HFF-Myc (cell line): ENCODE data around the gene ATP13A3.

Experiments used
- DNase-seq: peaks from one replicate; pipeline ENCODE4 v3.0.0-alpha.2; 2011; ENCODE audit warnings: low read depth; ENCODE audit errors: extremely low read depth
- H3K4me3 ChIP-seq: replicated peaks from 2 replicates; pipeline ENCODE4 v1.5.1; 2011; ENCODE audit warnings: low read depth, mild to moderate bottlenecking, control low read depth, low read length
- TF ChIP-seq, protein P1 (sequence below): IDR thresholded peaks from 2 replicates; pipeline ENCODE4 v1.5.1; 2012; ENCODE audit warnings: mild to moderate bottlenecking, low read depth, low read length, control low read depth; ENCODE audit errors: missing control alignments

The ATP13A3 gene

DNA sequence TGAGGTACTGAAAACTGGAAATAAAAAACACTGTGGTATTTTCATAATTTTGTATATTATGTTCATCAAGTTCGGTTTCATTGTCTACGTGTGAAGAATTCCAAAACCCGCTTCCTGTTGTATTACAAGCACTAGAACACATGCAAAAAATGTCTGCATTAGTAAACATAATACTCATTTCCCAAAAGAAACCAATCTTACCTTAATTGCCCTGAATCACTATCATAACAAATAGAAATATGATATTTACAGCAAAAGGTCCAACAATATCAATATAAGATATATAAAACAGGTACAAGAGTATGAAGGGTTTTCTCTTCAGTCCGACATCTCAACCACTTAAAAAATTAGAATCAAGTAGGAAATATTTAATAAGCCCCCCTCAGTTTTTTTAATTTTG, 61.4 kb downstream of the ATP13A3 start:
- TF ChIP-seq, protein P1, sequence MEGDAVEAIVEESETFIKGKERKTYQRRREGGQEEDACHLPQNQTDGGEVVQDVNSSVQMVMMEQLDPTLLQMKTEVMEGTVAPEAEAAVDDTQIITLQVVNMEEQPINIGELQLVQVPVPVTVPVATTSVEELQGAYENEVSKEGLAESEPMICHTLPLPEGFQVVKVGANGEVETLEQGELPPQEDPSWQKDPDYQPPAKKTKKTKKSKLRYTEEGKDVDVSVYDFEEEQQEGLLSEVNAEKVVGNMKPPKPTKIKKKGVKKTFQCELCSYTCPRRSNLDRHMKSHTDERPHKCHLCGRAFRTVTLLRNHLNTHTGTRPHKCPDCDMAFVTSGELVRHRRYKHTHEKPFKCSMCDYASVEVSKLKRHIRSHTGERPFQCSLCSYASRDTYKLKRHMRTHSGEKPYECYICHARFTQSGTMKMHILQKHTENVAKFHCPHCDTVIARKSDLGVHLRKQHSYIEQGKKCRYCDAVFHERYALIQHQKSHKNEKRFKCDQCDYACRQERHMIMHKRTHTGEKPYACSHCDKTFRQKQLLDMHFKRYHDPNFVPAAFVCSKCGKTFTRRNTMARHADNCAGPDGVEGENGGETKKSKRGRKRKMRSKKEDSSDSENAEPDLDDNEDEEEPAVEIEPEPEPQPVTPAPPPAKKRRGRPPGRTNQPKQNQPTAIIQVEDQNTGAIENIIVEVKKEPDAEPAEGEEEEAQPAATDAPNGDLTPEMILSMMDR: no peak
- no peak overlapping the region for H3K4me3 ChIP-seq
- DNase-seq: no peak

DNA sequence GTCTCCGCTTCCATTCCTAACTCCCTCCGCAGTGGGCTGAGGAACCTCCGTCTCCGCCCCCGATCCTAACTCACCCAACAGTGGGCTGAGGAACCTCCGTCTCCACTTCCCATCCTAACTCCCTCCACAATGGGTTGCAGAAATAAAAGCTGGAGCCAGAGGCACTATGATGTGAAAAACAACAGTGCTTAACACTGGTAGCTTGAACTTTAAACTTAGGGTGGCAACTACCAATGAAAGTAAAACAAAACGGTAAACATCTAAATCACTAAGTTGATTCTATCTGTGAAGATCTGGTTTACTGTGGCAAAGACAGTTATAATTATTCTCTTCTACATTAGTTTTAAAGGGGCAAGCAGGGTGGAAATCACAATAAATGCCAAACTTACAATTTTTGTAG, 61.8 kb downstream of the ATP13A3 start:
- DNase-seq: no peak
- TF ChIP-seq, protein P1: no peak
- H3K4me3 ChIP-seq: no peak overlapping the region

GRCh38 chr3:194424373-194424772, 62.4 kb downstream of the ATP13A3 start:
- DNase-seq: no peak
- TF ChIP-seq, protein P1: no peak
- H3K4me3 ChIP-seq: no peak overlapping the region

DNA sequence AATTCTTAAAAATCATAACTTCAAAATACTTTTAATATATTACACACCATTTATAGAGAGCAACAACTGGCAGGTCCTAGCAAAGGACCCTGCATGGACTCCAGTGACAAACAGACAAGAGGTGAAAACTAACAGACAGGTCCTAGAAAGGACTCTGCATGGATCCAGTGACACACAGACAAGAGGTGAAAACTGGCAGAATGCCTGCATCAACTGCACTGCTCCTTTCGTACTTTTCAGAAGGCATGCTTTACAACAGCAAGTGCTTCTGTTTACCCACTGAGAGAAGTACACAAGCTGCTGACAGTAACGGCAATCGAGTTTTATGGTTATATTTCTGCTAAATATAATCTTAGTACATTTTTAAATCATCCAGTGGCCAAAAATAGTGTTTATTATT, 63.5 kb downstream of the ATP13A3 start:
- H3K4me3 ChIP-seq: no peak overlapping the region
- TF ChIP-seq, protein P1: no peak
- DNase-seq: no peak

DNA sequence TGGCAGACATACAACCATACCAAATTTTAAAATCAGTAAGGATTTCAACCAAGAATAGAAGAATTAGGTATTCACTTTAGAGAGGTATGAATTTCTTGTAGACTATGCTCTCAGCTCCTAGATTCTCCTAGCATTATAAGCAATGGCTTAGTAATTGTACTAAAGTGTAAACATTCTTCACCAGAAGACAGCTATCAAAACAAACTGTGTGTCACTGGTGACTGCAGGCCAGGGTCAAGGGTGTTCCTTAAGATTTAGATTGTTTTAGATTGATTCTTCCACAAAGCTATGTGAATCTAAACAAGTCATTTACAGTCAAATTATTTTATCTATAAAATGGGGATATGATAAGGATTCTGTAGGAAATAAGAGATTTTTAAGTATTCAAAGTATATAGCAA, 64.6 kb downstream of the ATP13A3 start:
- DNase-seq: no peak
- no peak overlapping the region for H3K4me3 ChIP-seq
- TF ChIP-seq, protein P1: no peak

DNA sequence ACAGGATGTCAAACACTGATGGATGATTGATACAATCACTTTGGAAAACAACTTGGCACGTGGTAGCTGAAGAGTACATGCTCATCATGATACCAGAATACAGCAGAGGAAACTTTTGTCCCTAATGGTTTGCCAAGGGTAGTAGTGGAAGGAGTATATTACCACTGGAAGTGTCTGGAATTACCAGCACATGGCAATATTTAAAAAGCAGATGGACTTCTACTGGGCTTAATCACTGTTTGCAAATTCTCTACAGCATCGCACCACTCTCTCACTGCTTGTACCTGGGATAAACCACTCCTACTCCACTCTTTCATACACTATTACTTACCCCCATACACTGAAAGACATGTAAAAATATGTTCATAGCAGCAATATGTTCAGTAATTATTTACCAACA, 68.1 kb downstream of the ATP13A3 start:
- DNase-seq: no peak
- TF ChIP-seq, protein P1: no peak
- H3K4me3 ChIP-seq: no peak overlapping the region

GRCh38 chr3:194407423-194407822, 79.4 kb downstream of the ATP13A3 start:
- H3K4me3 ChIP-seq: no peak overlapping the region
- TF ChIP-seq, protein P1: no peak
- no peak for DNase-seq
